NCI-H1436 (cell line): ENCODE results near the gene ONECUT3.
"Not testable (repeated sequence)": the region's sequence is repeated elsewhere in the genome, so short reads cannot be mapped to it uniquely, and the experiment has no call there.

Source experiments
- DNase-seq: peaks from one replicate; lab custom pipeline; 2025; lab: John Stamatoyannopoulos, UW

Gene ONECUT3

GRCh38 chr19:1794424-1795172 lies 41.3 kb downstream of the ONECUT3 start:
- no peak for DNase-seq

- DNase-seq = no peak
These were observed 43.3 kb downstream of the ONECUT3 start for GRCh38 chr19:1796395-1797142.

DNA sequence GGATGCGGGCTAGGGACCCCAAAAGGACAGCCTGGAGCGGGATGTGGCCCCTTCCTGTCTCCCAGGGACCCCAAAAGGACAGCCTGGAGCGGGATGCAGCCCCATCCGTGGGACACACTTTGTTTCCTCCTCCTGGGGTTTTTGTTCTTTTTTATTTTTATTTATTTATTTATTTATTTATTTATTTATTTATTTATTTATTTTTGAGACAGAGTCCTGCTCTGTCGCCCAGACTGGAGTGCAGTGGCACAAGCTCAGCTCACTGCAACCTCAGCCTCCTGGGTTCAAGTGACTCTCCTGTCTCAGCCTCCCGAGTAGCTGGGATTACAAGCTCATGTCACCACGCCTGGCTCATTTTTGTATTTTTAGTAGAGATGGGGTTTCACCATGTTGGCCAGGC lies 44.0 kb downstream of the ONECUT3 start:
- not testable (repeated sequence) for DNase-seq

GRCh38 chr19:1799695-1800342 lies 46.5 kb downstream of the ONECUT3 start:
- DNase-seq = no peak

- DNase-seq = no peak
These were observed 51.6 kb downstream of the ONECUT3 start for GRCh38 chr19:1804858-1805257.

GRCh38 chr19:1805401-1806183 lies 52.3 kb downstream of the ONECUT3 start:
- no peak for DNase-seq

DNA sequence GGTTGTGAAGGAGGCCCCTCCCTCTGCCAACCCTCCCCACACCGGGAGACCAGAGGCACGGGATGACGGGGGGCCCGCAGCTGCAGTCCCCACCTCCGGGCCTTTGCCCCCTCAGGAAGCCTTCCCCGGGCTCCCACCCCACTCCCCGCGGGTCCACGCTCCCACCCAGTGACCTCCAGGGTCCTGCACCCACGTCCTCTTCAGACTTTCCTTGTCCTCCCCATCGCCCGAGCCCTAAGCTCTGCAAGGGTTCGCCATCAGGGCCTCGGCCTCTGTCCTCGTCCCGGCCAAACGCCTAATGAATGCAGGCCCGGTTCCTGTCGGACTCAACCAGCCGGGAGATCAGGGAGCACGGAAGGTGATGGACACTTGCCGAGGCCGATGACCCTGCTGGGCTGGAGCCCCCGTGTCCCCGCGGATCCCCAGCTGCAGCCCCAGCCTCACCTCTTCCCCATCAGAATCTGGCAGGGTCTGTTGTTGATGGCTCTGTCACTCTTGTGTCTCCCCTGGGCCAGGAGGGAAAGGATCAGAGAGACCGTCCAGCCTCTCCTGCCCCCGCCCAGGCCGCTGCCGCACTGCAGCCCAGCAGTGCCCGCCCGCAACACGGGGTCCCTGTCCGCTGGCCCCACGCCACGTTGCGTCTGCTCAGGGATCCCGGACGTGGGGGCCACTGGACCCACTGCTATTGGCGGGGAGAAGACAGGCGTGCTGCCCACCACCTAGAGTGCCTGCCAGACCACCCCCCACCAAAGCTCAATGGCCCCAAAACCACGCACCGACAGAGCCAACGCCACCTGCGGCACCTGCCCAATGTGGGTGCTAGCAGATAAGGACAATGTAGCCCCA lies 53.1 kb downstream of the ONECUT3 start:
- DNase-seq = no peak

GRCh38 chr19:1807030-1807694 lies 53.9 kb downstream of the ONECUT3 start:
- no peak for DNase-seq

DNA sequence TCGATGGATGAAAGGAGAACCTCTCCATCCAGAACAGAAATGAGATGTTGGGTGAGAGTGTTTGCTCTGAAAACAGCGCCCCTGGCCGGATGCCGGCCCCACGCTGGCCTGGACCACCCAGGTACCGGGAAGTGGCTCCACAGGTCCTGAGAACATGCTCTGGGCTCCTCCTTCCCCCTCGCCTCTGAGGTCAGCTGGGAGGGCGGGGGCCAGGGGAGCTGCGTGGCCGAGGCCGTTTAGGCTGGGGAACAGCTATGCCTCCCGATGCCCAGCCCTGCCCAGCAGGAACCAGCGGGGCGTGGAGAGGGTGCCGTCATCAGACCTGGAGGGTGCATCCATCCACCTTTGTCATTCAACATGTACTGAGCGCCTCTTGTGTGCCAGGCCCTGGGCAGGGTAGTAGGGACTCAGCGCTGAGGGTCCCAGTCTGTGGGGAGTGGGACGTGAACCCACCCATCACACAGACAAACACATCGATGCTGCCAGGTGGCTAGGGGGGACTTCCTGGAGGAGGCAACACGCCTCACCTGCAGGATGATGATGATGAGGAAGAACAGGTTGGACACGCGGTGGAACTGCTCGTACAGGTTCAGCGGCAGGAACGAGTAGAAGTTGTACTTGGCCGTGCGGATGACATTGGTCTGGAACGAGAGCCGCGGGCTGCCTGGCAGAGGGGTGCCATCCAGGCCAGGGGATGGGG lies 54.5 kb downstream of the ONECUT3 start:
- no peak for DNase-seq

GRCh38 chr19:1808395-1808731 lies 55.1 kb downstream of the ONECUT3 start:
- DNase-seq = no peak

DNA sequence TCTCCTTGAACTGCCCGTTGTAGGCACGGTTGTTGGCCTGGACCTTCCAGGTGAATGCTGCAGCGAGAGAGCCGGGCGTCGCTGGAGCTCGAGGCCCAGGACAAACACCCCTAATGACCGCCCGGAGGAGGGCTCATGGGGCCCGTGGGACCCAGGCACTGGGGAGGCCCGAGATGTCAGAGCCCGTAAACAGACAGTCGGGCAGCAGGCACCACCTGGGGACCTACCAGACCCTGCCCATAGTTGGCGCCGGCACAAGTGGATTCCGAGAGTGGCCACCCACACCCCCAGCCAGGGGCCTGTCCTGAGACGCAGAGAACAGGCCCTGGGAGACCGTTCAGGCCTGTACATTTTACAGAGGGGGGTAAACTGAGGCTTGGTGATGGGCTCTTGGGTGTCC lies 56.4 kb downstream of the ONECUT3 start:
- DNase-seq = no peak

DNA sequence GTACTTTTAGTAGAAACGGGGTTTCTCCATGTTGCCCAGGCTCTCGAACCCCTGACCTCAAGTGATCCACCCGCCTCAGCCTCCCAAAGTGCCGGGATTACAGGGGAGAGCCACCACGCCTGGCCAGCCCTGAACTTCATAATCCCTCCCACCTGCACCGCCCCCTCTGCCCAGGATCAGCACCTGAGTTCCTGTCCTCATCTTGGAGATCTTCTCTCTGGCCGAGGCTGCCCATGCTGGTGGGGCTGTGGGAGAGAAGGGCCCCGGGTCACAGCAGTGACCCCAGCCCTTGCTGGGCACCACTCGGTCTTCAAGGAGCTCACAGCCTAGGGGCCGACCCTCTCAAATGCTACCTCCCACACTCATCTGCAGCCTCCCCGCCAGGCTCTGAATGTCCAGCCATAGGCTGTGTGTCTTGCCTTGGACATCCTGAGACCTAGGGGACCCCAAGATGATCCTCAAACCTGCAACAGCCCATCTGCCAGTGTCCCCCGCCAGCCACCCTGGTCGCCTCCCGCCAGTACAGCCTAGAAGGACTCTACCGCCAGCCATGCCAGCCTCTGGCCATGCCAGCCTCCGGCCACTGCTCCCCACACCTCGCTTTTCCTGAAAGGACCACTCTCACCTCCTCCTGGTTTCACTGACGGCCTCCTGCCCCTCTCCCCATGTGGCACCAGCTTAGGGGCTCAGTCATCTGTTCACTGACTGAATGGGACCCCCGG lies 57.3 kb downstream of the ONECUT3 start:
- DNase-seq = no peak

DNA sequence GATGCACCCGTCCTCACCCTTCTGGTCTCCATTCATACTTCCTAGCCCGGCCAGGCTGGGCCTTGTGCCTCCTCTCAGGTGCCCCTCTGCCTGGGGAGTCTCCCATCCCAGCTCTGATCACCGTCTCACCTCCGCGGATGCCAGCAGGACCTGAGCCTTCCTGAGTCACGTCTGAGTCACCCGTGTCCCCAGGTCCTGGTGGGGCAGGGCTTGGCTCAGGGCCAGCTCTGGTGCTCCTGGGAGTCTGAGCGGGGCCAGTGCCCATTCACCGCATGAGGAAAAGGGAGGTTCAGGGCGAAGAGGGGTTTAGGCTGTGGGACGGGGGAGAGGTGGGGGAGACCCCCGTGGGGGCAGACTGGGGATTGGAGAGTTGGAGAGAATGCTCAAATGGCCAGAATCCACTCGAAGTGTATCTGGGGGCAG lies 58.2 kb downstream of the ONECUT3 start:
- peak; percentile 8 for DNase-seq

DNA sequence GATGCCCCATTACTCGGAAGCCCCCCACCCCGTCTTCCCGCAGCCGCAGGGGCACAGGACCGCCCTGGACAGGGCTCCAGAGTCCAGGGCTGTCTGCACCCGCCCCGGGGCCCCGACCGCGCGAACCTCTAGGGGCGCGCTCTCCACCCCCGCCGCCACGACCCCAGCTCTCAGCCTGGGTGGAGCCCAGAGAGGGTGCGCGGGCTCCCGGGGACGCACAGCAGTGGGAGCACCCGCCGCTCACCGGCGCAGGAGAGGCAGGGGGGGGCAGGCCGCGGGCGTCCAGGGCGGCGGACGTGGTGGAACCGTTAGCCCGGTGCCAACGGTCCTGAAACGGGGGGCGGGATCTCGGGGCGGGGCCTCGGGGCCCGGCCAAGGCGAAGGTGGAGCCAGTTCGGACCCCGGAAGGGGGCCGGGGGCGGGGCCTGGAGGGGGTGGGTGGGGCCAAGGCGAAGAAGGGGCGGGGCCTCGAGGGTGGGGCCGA lies 58.7 kb downstream of the ONECUT3 start, which contains the start of gene ATP8B3:
ATP8B3 (minus strand) TSS at position 335 of the 484 bp plus-strand sequence. CDS start 540 bp downstream, outside the sequence.
- DNase-seq = no peak

GRCh38 chr19:1812426-1813191 lies 59.3 kb downstream of the ONECUT3 start:
- DNase-seq = peak; percentile 84

- DNase-seq = no peak
These were observed 60.2 kb downstream of the ONECUT3 start for GRCh38 chr19:1813192-1814182.

- DNase-seq = no peak
These were observed 61.1 kb downstream of the ONECUT3 start for GRCh38 chr19:1814391-1814790.
